NCI-H146 (cell line): Measurements from ENCODE around the gene PLA2G7.
"Not testable (repeated sequence)": the region's sequence is repeated elsewhere in the genome, so short reads cannot be mapped to it uniquely, and the experiment has no call there.

Source experiments
- DNase-seq: peaks from one replicate; lab custom pipeline; 2025; lab: John Stamatoyannopoulos, UW

The PLA2G7 gene

GRCh38 chr6:46748940-46749503, 13.8 kb upstream of the PLA2G7 start:
- DNase-seq, result no peak

GRCh38 chr6:46746696-46747095, 11.5 kb upstream of the PLA2G7 start, which contains the start of gene ANKRD66:
Gene ANKRD66 (plus strand): TSS chr6:46746933. CDS start chr6:46751949, 5,016 bp downstream.
- DNase-seq, result no peak

GRCh38 chr6:46745973-46746372, 10.8 kb upstream of the PLA2G7 start:
- no peak for DNase-seq

GRCh38 chr6:46744159-46744725, 9.1 kb upstream of the PLA2G7 start:
- not testable (repeated sequence) for DNase-seq

GRCh38 chr6:46743425-46744158, 8.4 kb upstream of the PLA2G7 start:
- DNase-seq, result no peak

- no peak for DNase-seq
Observed at GRCh38 chr6:46741910-46742309, 6.7 kb upstream of the PLA2G7 start.

- DNase-seq, result no peak
Observed at GRCh38 chr6:46741482-46741881, 6.3 kb upstream of the PLA2G7 start.

- DNase-seq, result no peak
Observed at GRCh38 chr6:46736906-46737305, 1.7 kb upstream of the PLA2G7 start.

- DNase-seq, result no peak
Observed at GRCh38 chr6:46735720-46736031, 501 bp upstream of the PLA2G7 start.

- no peak for DNase-seq
Observed at GRCh38 chr6:46733341-46733801, 1.8 kb downstream of the PLA2G7 start.

GRCh38 chr6:46730921-46731461, 4.2 kb downstream of the PLA2G7 start:
- no peak for DNase-seq

- DNase-seq, result no peak
Observed at GRCh38 chr6:46729787-46730326, 5.3 kb downstream of the PLA2G7 start.

- no peak for DNase-seq
Observed at GRCh38 chr6:46720401-46720800, 14.8 kb downstream of the PLA2G7 start.

- DNase-seq, result no peak
Observed at GRCh38 chr6:46719099-46719498, 16.1 kb downstream of the PLA2G7 start.

- DNase-seq, result no peak
Observed at GRCh38 chr6:46715141-46715540, 20.0 kb downstream of the PLA2G7 start.

GRCh38 chr6:46711491-46711890, 23.7 kb downstream of the PLA2G7 start:
- DNase-seq, result no peak

- no peak for DNase-seq
Observed at GRCh38 chr6:46706464-46706863, 28.7 kb downstream of the PLA2G7 start.

GRCh38 chr6:46704562-46704961, 30.6 kb downstream of the PLA2G7 start:
- no peak for DNase-seq

- DNase-seq, result no peak
Observed at GRCh38 chr6:46699970-46700369, 35.2 kb downstream of the PLA2G7 start.

- no peak for DNase-seq
Observed at GRCh38 chr6:46690911-46691451, 44.2 kb downstream of the PLA2G7 start.

- DNase-seq, result no peak
Observed at GRCh38 chr6:46690141-46690755, 44.9 kb downstream of the PLA2G7 start.

GRCh38 chr6:46689657-46690056, 45.5 kb downstream of the PLA2G7 start:
- no peak for DNase-seq
